Dendritic cell treated with granulocyte-macrophage colony-stimulating factor and Interleukin-4, amounts not matched to agents 40 ng/mL and 50 ng/mL, for 4 days (primary cell): ENCODE results near the gene DUSP9.
A peak's percentile ranks its signal among the peaks of the same experiment; 100 is the strongest.
"Not testable (repeated sequence)": the region's sequence is repeated elsewhere in the genome, so short reads cannot be mapped to it uniquely, and the experiment has no call there.

ENCODE experiments used
- H3K27ac Mint-ChIP-seq: one replicate; pipeline ENCODE4 v1.8.0; 2022; ENCODE audit warnings: mild to moderate bottlenecking, mixed read lengths
- H3K27me3 Mint-ChIP-seq: one replicate; pipeline ENCODE4 v1.8.0; 2022; ENCODE audit warnings: mild to moderate bottlenecking, mixed read lengths
- H3K36me3 Mint-ChIP-seq: one replicate; pipeline ENCODE4 v1.8.0; 2022; ENCODE audit warnings: low read depth, mixed read lengths
- H3K4me1 Mint-ChIP-seq: one replicate; pipeline ENCODE4 v1.8.0; 2022; ENCODE audit warnings: low read depth, mixed read lengths
- H3K4me3 Mint-ChIP-seq: one replicate; pipeline ENCODE4 v1.8.0; 2022; ENCODE audit warnings: mild to moderate bottlenecking, moderate library complexity, mixed read lengths
- H3K9me3 Mint-ChIP-seq: one replicate; pipeline ENCODE4 v1.8.0; 2022; ENCODE audit warnings: mixed read lengths
- intact Hi-C: fragments of 100-400 bp; cut with micrococcal nuclease; formaldehyde crosslinking; loops from one replicate; pipeline ENCODE4 v1.15.0; 2022

The DUSP9 gene, protein sequence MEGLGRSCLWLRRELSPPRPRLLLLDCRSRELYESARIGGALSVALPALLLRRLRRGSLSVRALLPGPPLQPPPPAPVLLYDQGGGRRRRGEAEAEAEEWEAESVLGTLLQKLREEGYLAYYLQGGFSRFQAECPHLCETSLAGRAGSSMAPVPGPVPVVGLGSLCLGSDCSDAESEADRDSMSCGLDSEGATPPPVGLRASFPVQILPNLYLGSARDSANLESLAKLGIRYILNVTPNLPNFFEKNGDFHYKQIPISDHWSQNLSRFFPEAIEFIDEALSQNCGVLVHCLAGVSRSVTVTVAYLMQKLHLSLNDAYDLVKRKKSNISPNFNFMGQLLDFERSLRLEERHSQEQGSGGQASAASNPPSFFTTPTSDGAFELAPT

DNA sequence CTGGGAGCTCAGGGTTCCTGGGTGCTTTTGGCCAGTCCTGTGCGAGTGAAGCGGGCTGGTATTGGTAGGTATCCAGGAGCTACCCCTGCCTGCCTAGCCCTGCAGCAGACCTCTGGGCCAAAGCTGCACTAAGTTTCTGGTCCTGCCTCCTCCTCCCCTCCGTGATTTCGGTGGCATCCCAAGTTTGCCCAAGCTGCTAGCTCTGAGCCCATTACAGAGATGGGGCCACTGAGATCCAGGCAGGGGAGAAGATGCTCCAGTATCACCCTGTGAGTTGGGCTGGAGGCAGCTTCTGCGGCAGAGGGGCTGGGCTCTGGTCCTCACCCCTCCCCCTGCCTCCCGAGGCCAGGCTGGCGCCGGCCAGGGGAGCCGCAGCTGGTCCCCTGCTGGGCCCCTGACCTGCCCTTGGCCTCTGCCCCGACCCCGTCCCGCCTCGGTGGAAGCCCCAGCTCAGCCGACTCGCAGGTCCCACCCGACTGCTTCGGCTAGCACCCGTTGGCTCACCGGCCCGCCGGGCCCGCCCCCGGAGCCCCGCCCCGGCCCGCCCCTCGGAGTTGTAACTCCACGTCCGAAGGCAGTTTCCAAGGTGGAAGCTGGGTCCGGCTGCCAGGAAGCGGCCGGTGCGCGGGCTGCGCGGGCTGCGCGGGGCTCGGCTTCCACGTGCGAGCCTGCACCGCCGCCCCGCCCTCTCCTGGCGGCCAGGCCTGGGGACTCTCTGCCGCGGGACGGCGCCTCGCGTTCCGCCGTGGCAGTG, at the start of gene DUSP9:
TSS of gene DUSP9 (plus strand) at position 584 of the 754 bp plus-strand sequence. CDS start 751 bp downstream, outside the sequence.
- Mint-ChIP-seq H3K4me1 (peaks cover 7% of the 10 kb centered on the region), H3K36me3 (no peaks in the 10 kb centered on the region), H3K9me3 (no peaks in the 10 kb centered on the region), H3K27me3 (peaks cover 62% of the 10 kb centered on the region), H3K27ac (no peak within 1 kb of the TSS), H3K4me3 (peak within 1 kb of the TSS; percentile 44)
- intact Hi-C loops: loop anchor here (5.0 kb wide), 1 partner anchor 94 kb away; no protein-coding TSS in a partner anchor

DNA sequence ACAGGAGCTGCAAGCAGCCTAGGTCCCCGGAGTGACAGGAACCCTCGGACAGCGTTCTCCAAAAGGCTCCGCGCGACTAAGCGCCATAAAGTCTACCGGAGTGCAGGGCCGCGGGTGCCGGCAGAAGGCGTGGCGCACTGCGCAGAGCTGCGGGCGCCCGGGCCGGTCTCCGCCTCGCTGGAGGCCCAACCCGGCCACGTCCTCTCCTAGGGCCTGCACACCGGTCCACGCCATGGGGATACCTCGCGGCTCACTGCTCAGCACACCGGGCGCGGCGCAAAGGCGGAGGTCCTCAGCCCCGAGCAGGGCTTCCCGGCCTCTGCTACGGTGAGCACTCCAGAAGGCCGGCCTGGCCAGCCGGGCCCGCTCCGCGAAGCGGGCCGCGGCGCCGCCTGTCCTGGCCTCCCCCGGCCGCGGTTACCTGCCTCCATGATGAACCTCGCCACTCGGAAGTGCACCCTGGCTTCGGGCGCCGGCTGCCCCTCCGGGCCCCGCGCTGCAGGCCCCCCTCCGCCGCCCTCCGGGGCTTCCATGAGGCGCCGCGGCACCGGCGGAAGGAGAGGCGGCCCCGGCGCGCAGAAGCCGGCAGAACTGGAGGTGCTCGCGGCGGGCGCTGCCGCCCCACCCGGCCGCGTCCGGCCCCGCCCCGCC, 48.3 kb upstream of the DUSP9 start, which contains the start of gene CCNQ:
TSS of gene CCNQ (minus strand) at position 599 of the 651 bp plus-strand sequence. CDS start at position 533, 66 bp downstream.
- H3K27ac Mint-ChIP-seq: peak within 1 kb of the TSS; percentile 72
- H3K36me3 Mint-ChIP-seq: peaks cover 26% of the 10 kb centered on the region
- H3K4me1 Mint-ChIP-seq: peaks cover 48% of the 10 kb centered on the region
- H3K27me3 Mint-ChIP-seq: no peaks in the 10 kb centered on the region
- no peaks in the 10 kb centered on the region for H3K9me3 Mint-ChIP-seq
- intact Hi-C loops: no loop called here
- peak within 1 kb of the TSS; percentile 80 for H3K4me3 Mint-ChIP-seq

DNA sequence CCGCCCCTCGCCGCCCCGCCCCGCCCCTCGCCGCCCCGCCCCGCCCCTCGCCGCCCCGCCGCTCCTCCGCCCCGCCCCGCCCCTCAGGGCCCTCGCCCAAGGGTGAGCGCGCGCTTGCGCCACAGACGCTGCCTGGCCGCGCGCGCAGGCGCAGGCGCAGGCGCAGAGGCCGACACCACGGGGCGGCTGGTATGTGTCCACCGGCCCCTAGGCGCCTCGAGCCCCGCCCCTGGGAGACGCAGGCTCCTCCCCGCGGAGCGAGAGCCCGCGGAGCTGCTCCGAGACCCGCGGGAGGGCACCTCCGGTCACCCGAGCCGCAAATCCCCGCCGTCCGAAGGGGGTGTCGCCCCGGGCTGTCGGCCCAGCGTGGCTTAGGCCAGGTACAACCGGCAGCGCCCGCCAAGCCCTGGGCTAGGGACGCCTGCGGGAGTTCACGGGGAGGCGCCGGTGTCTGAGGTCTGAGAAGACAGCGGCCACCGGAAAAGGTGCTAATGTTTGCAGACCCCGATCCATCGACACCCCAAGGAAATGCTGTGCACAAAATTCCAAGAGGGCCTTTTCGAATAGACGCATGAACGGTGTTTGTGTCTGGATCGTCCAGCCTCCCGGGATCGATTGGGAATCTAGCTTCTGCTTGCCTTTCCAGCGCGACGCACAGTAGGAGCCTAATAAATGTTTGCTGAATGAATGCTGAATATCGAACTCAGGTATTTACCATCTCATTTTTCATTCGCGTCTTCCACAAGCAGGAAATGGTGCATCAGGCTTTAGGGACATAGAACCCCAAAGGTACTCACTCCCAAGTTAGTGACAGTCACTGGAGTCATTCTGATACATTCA, 47.6 kb upstream of the DUSP9 start:
- Mint-ChIP-seq H3K27me3 (no peaks in the 10 kb centered on the region), H3K9me3 (no peaks in the 10 kb centered on the region), H3K27ac (peak overlapping the region; percentile 72), H3K4me1 (peaks cover 52% of the 10 kb centered on the region), H3K36me3 (peaks cover 19% of the 10 kb centered on the region), H3K4me3 (peak overlapping the region; percentile 80)
- intact Hi-C loops: no loop called here

DNA sequence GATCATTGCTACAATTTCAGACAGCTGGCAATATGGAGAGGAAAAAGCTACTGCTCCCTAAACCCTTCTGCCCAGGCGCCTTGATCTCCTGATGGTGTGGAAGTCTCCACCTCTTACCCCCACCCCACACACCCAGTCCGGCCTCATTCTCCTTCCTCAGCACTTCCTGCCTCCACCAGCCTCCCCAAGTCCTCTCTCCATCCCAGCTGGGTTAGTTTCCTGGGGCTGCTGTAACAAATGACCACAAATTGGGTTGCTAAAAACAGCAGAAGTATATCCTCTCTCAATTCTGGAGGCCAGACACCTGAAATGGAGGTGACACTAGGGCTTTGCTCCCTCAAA, 47.0 kb upstream of the DUSP9 start:
- Mint-ChIP-seq H3K4me3 (peak overlapping the region; percentile 80), H3K9me3 (no peaks in the 10 kb centered on the region), H3K36me3 (peaks cover 13% of the 10 kb centered on the region), H3K27me3 (no peaks in the 10 kb centered on the region), H3K4me1 (peaks cover 58% of the 10 kb centered on the region), H3K27ac (peak overlapping the region; percentile 72)
- intact Hi-C loops: no loop called here

DNA sequence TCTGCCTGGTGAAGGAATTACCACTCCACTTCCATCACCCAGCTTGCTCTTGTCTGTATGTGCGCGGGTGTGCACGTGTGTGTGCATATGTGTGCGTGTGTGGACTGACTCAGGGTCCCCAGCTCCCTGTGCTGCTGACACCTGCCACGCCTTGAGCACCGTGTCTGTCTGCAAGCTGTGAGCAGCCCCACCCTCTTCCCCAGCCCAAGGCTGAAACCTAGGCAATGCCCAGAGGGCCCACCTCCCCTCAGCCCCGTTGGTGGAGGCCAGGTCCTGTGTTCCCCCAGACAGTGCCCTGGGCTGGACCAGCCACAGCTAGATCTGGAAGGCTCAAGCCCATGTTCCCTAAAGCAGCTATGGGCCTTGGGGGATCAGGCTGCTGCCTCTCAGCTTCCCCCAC, 46.1 kb upstream of the DUSP9 start:
- intact Hi-C loops: no loop called here
- peaks cover 3% of the 10 kb centered on the region for H3K36me3 Mint-ChIP-seq
- H3K27ac Mint-ChIP-seq: peak overlapping the region; percentile 72

DNA sequence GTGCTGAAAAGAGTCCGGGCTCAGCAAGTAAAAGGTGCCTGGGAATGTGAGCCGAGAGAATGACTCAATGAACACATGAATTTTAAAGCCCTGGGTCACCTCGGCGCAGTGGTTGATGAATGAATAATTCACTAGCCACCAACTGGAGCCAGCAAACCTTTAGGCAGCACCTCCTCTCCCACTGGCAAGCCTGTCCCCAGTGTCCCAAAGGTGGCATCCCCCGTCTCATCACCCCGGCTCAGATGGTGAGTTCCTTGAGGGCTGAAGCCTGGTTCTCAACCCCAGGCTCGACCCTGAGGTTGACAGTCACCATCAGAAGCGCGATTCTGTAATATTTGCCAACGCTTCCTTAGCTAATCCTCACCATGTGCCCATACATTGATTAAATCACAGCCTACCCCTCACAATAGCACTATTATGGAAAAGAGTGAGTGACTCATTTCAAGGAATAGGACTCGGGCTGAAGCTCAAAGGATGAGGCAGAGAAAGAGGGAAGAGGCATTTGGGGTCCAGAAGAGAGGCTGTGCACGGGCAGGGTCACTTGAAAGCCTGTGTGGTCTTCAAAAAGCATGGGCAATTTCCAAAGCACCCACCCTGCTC, 45.4 kb upstream of the DUSP9 start:
- H3K4me3 Mint-ChIP-seq: peak overlapping the region; percentile 20
- H3K27ac Mint-ChIP-seq: peak overlapping the region; percentile 46
- H3K27me3 Mint-ChIP-seq: peaks cover 4% of the 10 kb centered on the region
- peaks cover 57% of the 10 kb centered on the region for H3K4me1 Mint-ChIP-seq
- intact Hi-C loops: no loop called here
- no peaks in the 10 kb centered on the region for H3K36me3 Mint-ChIP-seq
- no peaks in the 10 kb centered on the region for H3K9me3 Mint-ChIP-seq

More for the DNA sequence above, 46.1 kb upstream of the DUSP9 start:
- Mint-ChIP-seq H3K4me1 (peaks cover 58% of the 10 kb centered on the region), H3K4me3 (peak overlapping the region; percentile 44), H3K9me3 (no peaks in the 10 kb centered on the region), H3K27me3 (no peaks in the 10 kb centered on the region)

DNA sequence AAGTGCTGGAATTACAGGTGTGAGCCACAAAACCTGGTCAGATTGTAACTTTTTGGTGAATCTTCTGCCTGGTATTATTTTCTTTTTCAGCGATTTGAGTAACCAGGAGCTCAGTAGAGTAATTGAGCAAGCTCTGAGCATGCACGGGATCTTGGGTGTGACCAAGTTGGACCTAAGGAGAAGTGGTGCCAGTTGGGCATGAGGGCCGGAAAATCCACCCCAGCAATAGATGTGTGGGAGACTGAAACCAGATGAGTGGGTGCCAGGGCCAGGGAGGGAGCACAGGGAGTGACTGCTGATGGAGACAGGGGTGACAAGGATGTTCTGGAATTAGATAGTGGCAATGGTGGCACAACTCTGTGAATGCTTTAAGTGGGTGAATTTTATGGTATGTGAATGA, 44.4 kb upstream of the DUSP9 start:
- H3K9me3 Mint-ChIP-seq: no peaks in the 10 kb centered on the region
- H3K4me3 Mint-ChIP-seq: peak overlapping the region; percentile 28
- H3K27me3 Mint-ChIP-seq: peaks cover 10% of the 10 kb centered on the region
- intact Hi-C loops: no loop called here
- H3K27ac Mint-ChIP-seq: peak overlapping the region; percentile 71
- H3K4me1 Mint-ChIP-seq: peaks cover 59% of the 10 kb centered on the region
- no peaks in the 10 kb centered on the region for H3K36me3 Mint-ChIP-seq

DNA sequence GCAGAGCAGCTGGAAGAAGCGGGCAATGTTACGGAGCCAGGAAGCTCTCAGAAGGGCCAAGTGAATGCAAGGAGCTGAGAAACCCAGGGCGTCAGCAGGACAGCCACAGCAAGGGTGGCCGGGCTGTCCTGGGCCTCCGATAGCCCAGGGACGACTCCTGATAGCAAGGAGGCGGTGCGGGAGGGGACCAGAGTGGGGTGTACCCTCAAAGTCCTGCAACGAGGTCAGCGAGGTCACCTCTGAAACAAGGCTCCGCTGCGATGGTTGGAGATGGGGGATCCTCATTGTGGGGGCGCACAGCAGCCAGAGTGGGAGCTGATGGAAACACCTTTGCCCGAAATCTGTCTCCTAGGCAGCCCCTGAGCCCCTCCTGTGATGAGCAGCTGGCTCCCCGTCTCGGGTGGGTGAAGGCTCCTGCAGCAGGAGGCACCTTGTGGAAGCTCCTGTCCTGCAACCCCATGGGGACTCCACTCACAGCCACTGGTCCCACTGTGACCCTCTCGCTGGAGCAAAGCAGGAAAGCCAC, 43.8 kb upstream of the DUSP9 start:
- H3K27ac Mint-ChIP-seq: peak overlapping the region; percentile 71
- H3K36me3 Mint-ChIP-seq: no peaks in the 10 kb centered on the region
- H3K9me3 Mint-ChIP-seq: no peaks in the 10 kb centered on the region
- H3K4me1 Mint-ChIP-seq: peaks cover 53% of the 10 kb centered on the region
- no peak overlapping the region for H3K4me3 Mint-ChIP-seq
- intact Hi-C loops: no loop called here
- H3K27me3 Mint-ChIP-seq: peaks cover 10% of the 10 kb centered on the region

DNA sequence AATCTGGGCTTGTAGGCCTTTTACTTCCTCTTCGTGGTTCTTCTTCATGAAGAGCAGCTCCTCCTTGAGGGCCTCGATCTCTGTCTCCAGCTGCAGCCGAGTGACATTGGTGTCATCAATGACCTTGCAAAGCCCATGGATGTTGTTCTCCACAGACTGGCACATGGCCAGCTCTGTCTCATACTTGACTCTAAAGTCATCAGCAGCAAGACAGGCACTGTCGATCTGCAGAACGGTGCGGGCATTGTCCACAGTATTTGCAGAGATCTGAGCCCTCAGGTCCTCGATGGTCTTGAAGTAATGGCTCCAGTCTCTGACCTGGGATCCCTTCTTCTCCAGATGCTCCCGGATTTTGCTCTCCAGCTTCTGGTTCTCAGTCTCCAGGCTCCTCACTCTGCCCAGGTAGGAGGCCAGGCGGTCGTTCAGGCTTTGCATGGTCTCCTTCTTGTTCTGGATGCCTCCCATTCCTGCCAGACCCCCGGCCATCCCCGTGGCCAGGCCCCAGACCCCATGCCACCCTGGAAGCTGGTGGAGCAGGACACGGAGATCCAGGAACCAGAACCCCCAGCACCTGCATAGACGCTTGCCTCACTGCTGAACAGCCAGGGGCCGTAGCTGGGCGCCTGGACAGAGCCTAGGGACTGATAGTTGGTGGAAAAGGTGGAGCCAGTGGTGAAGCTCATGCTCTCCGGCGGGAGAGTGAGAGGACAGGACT, 42.2 kb upstream of the DUSP9 start:
- Mint-ChIP-seq H3K27me3 (peaks cover 18% of the 10 kb centered on the region), H3K27ac (peak overlapping the region; percentile 78), H3K4me1 (peaks cover 59% of the 10 kb centered on the region)
- H3K4me3 Mint-ChIP-seq, intact Hi-C loops, H3K36me3 Mint-ChIP-seq, H3K9me3 Mint-ChIP-seq: not testable (repeated sequence)

DNA sequence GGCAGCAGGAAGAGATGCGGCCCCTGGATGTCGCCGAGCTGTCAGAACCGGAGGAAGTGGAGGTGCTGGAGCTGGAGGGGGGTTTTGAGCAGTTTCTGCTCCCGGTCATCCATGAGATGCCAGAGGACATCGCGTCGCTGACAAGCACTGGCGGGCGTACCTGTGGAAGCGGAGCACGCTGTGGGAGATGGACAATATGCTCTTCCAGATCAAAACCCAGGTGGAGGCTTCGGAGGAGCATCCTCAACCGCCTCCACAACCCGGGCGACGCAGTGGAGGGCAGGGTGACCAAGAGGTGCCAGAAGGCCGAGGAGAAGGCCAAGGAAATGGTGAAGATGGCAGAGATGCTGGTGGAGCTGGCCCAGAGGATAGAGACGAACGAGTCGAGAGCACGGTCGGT, 40.5 kb upstream of the DUSP9 start:
- H3K36me3 Mint-ChIP-seq: no peaks in the 10 kb centered on the region
- H3K9me3 Mint-ChIP-seq: no peaks in the 10 kb centered on the region
- peaks cover 28% of the 10 kb centered on the region for H3K27me3 Mint-ChIP-seq
- peaks cover 47% of the 10 kb centered on the region for H3K4me1 Mint-ChIP-seq
- H3K4me3 Mint-ChIP-seq: no peak overlapping the region
- no peak overlapping the region for H3K27ac Mint-ChIP-seq
- intact Hi-C loops: no loop called here

DNA sequence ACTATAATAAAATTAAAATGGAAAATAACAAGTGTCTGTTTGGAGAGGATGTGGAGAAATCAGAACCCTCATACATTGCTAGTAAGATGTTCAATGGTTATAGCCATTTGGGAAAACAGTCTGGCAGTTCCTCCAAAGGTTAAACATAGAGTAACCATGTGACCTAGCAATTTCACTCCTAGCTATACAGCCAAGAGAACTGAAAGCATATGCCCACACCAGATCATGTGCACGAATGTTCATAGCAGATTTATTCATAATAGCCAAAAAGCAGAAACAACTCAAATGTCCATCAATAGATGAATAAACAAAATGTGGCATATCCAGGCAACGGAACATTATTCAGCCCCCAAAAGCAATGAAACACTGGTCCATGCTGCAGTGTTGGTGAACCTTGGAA, 38.6 kb upstream of the DUSP9 start:
- no peak overlapping the region for H3K4me3 Mint-ChIP-seq
- H3K9me3 Mint-ChIP-seq: no peaks in the 10 kb centered on the region
- H3K4me1 Mint-ChIP-seq: peaks cover 35% of the 10 kb centered on the region
- H3K27me3 Mint-ChIP-seq: peaks cover 33% of the 10 kb centered on the region
- no peaks in the 10 kb centered on the region for H3K36me3 Mint-ChIP-seq
- intact Hi-C loops: no loop called here
- H3K27ac Mint-ChIP-seq: no peak overlapping the region

DNA sequence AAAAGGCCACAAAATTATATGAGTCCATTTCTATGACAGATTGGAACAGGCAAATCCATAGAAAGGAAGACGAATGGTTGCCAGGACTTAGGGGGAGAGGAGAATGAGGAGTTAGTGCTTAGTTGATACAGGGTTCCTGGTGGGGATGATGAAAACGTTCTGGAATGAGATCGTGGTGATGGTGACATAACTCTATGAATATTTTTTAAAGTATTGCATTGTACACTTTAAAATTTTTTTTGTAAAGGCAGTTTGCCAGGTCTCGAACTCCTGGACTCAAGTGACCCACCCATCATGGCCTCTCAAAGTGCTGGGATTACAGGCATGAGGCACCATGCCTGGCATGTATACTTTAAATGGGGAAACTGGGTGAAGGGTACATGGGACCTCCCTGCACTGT, 38.2 kb upstream of the DUSP9 start:
- no peak overlapping the region for H3K27ac Mint-ChIP-seq
- H3K4me1 Mint-ChIP-seq: peaks cover 35% of the 10 kb centered on the region
- no peaks in the 10 kb centered on the region for H3K9me3 Mint-ChIP-seq
- intact Hi-C loops: no loop called here
- H3K4me3 Mint-ChIP-seq: no peak overlapping the region
- H3K27me3 Mint-ChIP-seq: peaks cover 37% of the 10 kb centered on the region
- H3K36me3 Mint-ChIP-seq: no peaks in the 10 kb centered on the region
